Chondrocyte (in vitro differentiated cells): ENCODE data around the gene MEIS2. TPM values are rescaled to one million over a fixed set of nuclear protein-coding genes. Genes with fewer than 3 reads are reported as not detected.

Source experiments
- DNase-seq: peaks from one replicate; pipeline ENCODE4 v3.0.0; 2021; ENCODE audit warnings: mixed read lengths, low spot score
- H3K27ac Mint-ChIP-seq: one replicate; pipeline ENCODE4 v1.8.0; 2021; ENCODE audit warnings: mild to moderate bottlenecking, moderate library complexity, mixed read lengths; ENCODE audit not compliant: unreplicated experiment
- H3K27me3 Mint-ChIP-seq: 2 replicates; pipeline ENCODE4 v1.8.0; 2021; ENCODE audit warnings: low read depth, mixed read lengths
- H3K36me3 Mint-ChIP-seq: 2 replicates; pipeline ENCODE4 v1.8.0; 2021; ENCODE audit warnings: low read depth, mixed read lengths
- H3K4me1 Mint-ChIP-seq: 2 replicates; pipeline ENCODE4 v1.8.0; 2021; ENCODE audit warnings: low read depth, mild to moderate bottlenecking, mixed read lengths
- H3K4me3 Mint-ChIP-seq: one replicate; pipeline ENCODE4 v1.8.0; 2021; ENCODE audit warnings: mild to moderate bottlenecking, moderate library complexity, mixed read lengths; ENCODE audit not compliant: unreplicated experiment
- H3K9me3 Mint-ChIP-seq: 2 replicates; pipeline ENCODE4 v1.8.0; 2021; ENCODE audit warnings: low read depth, mixed read lengths
- CTCF ChIP-seq: fragments of 200-600 bp; sonication (generic); IDR thresholded peaks from 2 replicates; pipeline ENCODE4 v1.5.0; 2021; ENCODE audit warnings: antibody characterized with exemption, mild to moderate bottlenecking, moderate library complexity
- total RNA-seq: library from RNA; stranded (reverse); gene quantifications from 3 replicates; pipeline ENCODE4 v1.2.1, GENCODE V29; 2021

Gene MEIS2
- total RNA-seq, 1 donor from 2014 or later, result 28.3 TPM

GRCh38 chr15:37103475-37104423 is 3.4 kb upstream of the MEIS2 start:
- H3K4me1 Mint-ChIP-seq, result peaks cover 21% of the 10 kb centered on the region
- no peak overlapping the region for H3K4me3 Mint-ChIP-seq
- no peak for TF ChIP-seq CTCF
- no peak overlapping the region for H3K27ac Mint-ChIP-seq
- peaks cover 53% of the 10 kb centered on the region for H3K27me3 Mint-ChIP-seq
- H3K9me3 Mint-ChIP-seq, result no peaks in the 10 kb centered on the region
- H3K36me3 Mint-ChIP-seq, result peaks cover 14% of the 10 kb centered on the region
- DNase-seq, result no peak

- no peak for TF ChIP-seq CTCF
- DNase-seq, result no peak
Measured at GRCh38 chr15:37103163-37103435, 2.8 kb upstream of the MEIS2 start.

GRCh38 chr15:37102305-37103162 is 2.2 kb upstream of the MEIS2 start:
- Mint-ChIP-seq H3K36me3 (peaks cover 11% of the 10 kb centered on the region), H3K9me3 (no peaks in the 10 kb centered on the region), H3K27me3 (peaks cover 41% of the 10 kb centered on the region), H3K4me1 (peaks cover 21% of the 10 kb centered on the region), H3K4me3 (peak overlapping the region; percentile 99), H3K27ac (peak overlapping the region; percentile 90)
- no peak for DNase-seq
- peak; percentile 6 for TF ChIP-seq CTCF

More at GRCh38 chr15:37103163-37103435, 2.8 kb upstream of the MEIS2 start:
- Mint-ChIP-seq H3K27me3 (peaks cover 46% of the 10 kb centered on the region), H3K36me3 (peaks cover 12% of the 10 kb centered on the region), H3K27ac (peak overlapping the region; percentile 90), H3K4me3 (peak overlapping the region; percentile 99), H3K4me1 (peaks cover 21% of the 10 kb centered on the region), H3K9me3 (no peaks in the 10 kb centered on the region)

GRCh38 chr15:37101980-37102304 is 1.6 kb upstream of the MEIS2 start:
- peak overlapping the region; percentile 99 for H3K4me3 Mint-ChIP-seq
- peaks cover 9% of the 10 kb centered on the region for H3K36me3 Mint-ChIP-seq
- peaks cover 36% of the 10 kb centered on the region for H3K27me3 Mint-ChIP-seq
- DNase-seq, result no peak
- peaks cover 26% of the 10 kb centered on the region for H3K4me1 Mint-ChIP-seq
- H3K9me3 Mint-ChIP-seq, result no peaks in the 10 kb centered on the region
- TF ChIP-seq CTCF, result peak; percentile 34
- H3K27ac Mint-ChIP-seq, result peak overlapping the region; percentile 100

GRCh38 chr15:37100966-37101215 is 542 bp upstream of the MEIS2 start:
- peaks cover 7% of the 10 kb centered on the region for H3K36me3 Mint-ChIP-seq
- H3K4me3 Mint-ChIP-seq, result peak overlapping the region; percentile 99
- no peaks in the 10 kb centered on the region for H3K9me3 Mint-ChIP-seq
- no peak for DNase-seq
- peak overlapping the region; percentile 100 for H3K27ac Mint-ChIP-seq
- H3K27me3 Mint-ChIP-seq, result peaks cover 28% of the 10 kb centered on the region
- no peak for TF ChIP-seq CTCF
- H3K4me1 Mint-ChIP-seq, result peaks cover 31% of the 10 kb centered on the region
